Measurements from ENCODE around the gene HTR7. TPM values are rescaled to one million over a fixed set of nuclear protein-coding genes. Genes with fewer than 3 reads are reported as not detected.
A peak's percentile ranks its signal among the peaks of the same experiment; 100 is the strongest.

The HTR7 gene
- total and polyA plus RNA-seq, 2 of the 8 experiments (the other 6 are each of a cell fraction or from before 2014, with no cell fraction given): 22.9 to 24.6 TPM

- TF ChIP-seq EZH2 (IDR thresholded peaks at IDR 0.05; ENCODE audit: low read depth, low read length, severe bottlenecking) (peak; percentile 70), RNF2 (IDR thresholded peaks at IDR 0.05; ENCODE audit: borderline replicate concordance, low read depth, low read length, missing control alignments, poor library complexity, severe bottlenecking) (no peak), KDM4A (IDR thresholded peaks at IDR 0.05; ENCODE audit: low read depth, low read length, severe bottlenecking) (peak; percentile 66), RAD21 (IDR thresholded peaks at IDR 0.05 in 1 of 2, conservative IDR thresholded peaks at IDR 0.05 in 1 of 2; ENCODE audit: low read depth in 2 of 2, low read length in 2 of 2) (no peak), KDM1A (IDR thresholded peaks at IDR 0.05; ENCODE audit: borderline replicate concordance, low read length) (0 out of 2 replicates have a peak, but pooled peaks have one; percentile 44), MAX (IDR thresholded peaks at IDR 0.05) (0 out of 2 replicates have a peak, but pooled peaks have one; percentile 27), HDAC2 (IDR thresholded peaks at IDR 0.05; ENCODE audit: borderline replicate concordance in 1 of 2, low read depth in 2 of 2, low read length in 2 of 2) (0 out of 4 replicates have a peak, but pooled peaks of 1 of the 2 experiments have one; percentile 32), SAP30 (IDR thresholded peaks at IDR 0.05; ENCODE audit: insufficient read depth, insufficient replicate concordance, low read length) (peak; percentile 30)
These were observed 740 bp downstream of the HTR7 start (continued) for GRCh38 chr10:90856964-90857634.
